ENCODE data around the gene OR10W1.

DNA sequence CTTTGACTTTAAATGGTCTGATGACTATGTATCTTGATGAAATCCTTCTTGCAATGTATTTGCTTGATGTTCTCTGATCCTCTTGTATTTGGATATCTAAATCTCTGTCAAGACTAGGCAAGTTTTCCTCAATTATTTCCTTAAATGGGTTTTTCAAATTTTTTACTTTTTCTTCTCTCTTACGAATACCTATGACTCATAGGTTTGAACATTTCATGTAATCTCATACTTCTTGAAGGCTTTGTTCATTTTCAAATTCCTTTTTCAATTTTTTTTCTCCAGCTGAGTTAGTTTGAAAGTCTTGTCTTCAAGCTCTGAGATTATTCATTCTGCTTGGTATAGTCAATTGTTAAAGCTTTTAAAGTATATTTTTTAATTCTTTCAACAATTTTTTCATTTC, 13.1 kb downstream of the OR10W1 start:
- TF ChIP-seq TAF1 (IDR thresholded peaks at IDR 0.05; ENCODE audit: borderline replicate concordance, low read depth, low read length) (no peak), EP300 (IDR thresholded peaks at IDR 0.05; ENCODE audit: borderline replicate concordance in 1 of 2, low read depth in 1 of 2, low read length in 1 of 2) (no peak), RAD21 (IDR thresholded peaks at IDR 0.05; ENCODE audit: low read length) (no peak), JUND (IDR thresholded peaks at IDR 0.05) (no peak), FOXM1 (IDR thresholded peaks at IDR 0.05; ENCODE audit: low read depth) (no peak), POLR2AphosphoS5 (IDR thresholded peaks at IDR 0.05; ENCODE audit: low read depth, low read length) (no peak), EZH2phosphoT487 (IDR thresholded peaks at IDR 0.05; ENCODE audit: borderline replicate concordance, low read depth) (no peak), CHD2 (IDR thresholded peaks at IDR 0.05; ENCODE audit: low read length, partially characterized antibody) (no peak), YY1 (IDR thresholded peaks at IDR 0.05; ENCODE audit: low read depth) (no peak), RCOR1 (IDR thresholded peaks at IDR 0.05; ENCODE audit: low read length) (no peak), TCF12 (IDR thresholded peaks at IDR 0.05) (no peak)
- TF ChIP-seq, protein P1, sequence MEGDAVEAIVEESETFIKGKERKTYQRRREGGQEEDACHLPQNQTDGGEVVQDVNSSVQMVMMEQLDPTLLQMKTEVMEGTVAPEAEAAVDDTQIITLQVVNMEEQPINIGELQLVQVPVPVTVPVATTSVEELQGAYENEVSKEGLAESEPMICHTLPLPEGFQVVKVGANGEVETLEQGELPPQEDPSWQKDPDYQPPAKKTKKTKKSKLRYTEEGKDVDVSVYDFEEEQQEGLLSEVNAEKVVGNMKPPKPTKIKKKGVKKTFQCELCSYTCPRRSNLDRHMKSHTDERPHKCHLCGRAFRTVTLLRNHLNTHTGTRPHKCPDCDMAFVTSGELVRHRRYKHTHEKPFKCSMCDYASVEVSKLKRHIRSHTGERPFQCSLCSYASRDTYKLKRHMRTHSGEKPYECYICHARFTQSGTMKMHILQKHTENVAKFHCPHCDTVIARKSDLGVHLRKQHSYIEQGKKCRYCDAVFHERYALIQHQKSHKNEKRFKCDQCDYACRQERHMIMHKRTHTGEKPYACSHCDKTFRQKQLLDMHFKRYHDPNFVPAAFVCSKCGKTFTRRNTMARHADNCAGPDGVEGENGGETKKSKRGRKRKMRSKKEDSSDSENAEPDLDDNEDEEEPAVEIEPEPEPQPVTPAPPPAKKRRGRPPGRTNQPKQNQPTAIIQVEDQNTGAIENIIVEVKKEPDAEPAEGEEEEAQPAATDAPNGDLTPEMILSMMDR (IDR thresholded peaks at IDR 0.05): no peak
- TF ChIP-seq, protein P2, sequence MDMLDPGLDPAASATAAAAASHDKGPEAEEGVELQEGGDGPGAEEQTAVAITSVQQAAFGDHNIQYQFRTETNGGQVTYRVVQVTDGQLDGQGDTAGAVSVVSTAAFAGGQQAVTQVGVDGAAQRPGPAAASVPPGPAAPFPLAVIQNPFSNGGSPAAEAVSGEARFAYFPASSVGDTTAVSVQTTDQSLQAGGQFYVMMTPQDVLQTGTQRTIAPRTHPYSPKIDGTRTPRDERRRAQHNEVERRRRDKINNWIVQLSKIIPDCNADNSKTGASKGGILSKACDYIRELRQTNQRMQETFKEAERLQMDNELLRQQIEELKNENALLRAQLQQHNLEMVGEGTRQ (IDR thresholded peaks at IDR 0.05; ENCODE audit: borderline replicate concordance, low read depth, low read length): no peak
- TF ChIP-seq, protein P3, sequence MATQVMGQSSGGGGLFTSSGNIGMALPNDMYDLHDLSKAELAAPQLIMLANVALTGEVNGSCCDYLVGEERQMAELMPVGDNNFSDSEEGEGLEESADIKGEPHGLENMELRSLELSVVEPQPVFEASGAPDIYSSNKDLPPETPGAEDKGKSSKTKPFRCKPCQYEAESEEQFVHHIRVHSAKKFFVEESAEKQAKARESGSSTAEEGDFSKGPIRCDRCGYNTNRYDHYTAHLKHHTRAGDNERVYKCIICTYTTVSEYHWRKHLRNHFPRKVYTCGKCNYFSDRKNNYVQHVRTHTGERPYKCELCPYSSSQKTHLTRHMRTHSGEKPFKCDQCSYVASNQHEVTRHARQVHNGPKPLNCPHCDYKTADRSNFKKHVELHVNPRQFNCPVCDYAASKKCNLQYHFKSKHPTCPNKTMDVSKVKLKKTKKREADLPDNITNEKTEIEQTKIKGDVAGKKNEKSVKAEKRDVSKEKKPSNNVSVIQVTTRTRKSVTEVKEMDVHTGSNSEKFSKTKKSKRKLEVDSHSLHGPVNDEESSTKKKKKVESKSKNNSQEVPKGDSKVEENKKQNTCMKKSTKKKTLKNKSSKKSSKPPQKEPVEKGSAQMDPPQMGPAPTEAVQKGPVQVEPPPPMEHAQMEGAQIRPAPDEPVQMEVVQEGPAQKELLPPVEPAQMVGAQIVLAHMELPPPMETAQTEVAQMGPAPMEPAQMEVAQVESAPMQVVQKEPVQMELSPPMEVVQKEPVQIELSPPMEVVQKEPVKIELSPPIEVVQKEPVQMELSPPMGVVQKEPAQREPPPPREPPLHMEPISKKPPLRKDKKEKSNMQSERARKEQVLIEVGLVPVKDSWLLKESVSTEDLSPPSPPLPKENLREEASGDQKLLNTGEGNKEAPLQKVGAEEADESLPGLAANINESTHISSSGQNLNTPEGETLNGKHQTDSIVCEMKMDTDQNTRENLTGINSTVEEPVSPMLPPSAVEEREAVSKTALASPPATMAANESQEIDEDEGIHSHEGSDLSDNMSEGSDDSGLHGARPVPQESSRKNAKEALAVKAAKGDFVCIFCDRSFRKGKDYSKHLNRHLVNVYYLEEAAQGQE (IDR thresholded peaks at IDR 0.05; ENCODE audit: low read depth, low read length): no peak
